HG02981 (cell line): Measurements from ENCODE around the gene LRFN4.

Source experiments
- ATAC-seq: cut with Tn5 transposase; IDR thresholded peaks from one replicate; pipeline ENCODE4 v1.9.1; 2021; ENCODE audit warnings: mild to moderate bottlenecking, moderate library complexity; ENCODE audit not compliant: unreplicated experiment

The LRFN4 gene

GRCh38 chr11:66870131-66870530 is 13.3 kb downstream of the LRFN4 start:
- ATAC-seq, result no peak

GRCh38 chr11:66870616-66871520 is 14.0 kb downstream of the LRFN4 start:
- no peak for ATAC-seq

GRCh38 chr11:66871521-66871901 is 14.6 kb downstream of the LRFN4 start:
- no peak for ATAC-seq

DNA sequence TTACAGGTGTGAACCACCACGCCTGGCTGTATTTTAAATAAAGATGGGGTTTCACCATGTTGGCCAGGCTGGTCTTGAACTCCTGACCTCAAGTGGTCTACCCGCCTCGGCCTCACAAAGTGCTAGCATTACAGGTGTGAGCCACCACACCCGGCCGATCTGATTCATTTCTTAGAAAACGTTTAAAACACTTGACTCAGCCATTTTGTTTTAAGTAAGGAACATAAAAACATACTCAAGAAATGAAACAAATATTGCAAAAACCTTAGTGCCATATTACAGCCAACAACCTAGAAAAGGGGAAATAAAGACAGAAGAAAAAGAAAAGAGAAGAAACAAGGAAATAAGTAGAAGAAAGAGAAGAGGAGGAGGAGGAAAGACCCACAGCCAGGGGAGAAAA is 17.4 kb downstream of the LRFN4 start:
- no peak for ATAC-seq

DNA sequence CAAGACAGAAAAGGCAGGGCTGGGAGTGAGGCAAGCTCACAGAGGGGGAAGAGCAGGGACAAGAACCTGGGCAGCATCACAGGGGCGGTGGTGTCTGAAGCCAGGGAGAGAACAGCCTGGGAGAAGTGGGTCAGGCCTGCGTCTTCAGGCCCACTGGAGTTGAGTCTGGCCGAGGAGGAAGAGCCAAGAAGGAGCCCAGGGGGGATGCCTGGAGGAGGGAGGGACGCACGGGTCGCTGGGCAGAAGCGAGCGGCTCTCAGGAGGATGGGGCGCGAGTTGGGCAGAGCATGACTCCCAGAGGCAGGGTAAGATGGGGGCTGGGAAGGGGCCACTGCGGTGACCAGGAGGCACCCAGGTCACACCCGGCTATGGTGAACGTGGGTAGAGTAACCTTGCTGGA is 18.5 kb downstream of the LRFN4 start:
- ATAC-seq, result no peak

- ATAC-seq, result no peak
Observed at GRCh38 chr11:66877588-66878385, 20.9 kb downstream of the LRFN4 start.

DNA sequence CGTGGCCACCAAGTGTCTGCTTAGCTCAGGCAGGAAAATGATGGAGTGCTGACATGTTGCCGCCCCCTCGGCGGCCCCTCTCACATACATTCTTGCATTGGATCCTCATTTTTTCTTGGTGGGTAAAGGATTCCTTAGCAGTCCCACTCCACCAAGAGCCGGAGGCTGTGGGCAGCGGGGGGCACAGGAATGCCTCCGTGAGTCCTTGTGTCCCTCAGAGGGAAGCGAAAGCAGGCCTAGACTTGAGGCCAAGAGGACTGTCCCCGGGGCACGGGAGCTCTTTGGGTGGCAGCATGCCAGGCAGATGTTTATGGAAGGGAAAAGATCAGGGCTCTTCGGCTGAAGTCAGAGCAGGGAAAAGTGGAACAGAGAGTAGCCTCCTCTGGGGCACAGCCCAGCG is 21.6 kb downstream of the LRFN4 start:
- no peak for ATAC-seq

- no peak for ATAC-seq
Observed at GRCh38 chr11:66879000-66879399, 22.1 kb downstream of the LRFN4 start.

- ATAC-seq, result no peak
Observed at GRCh38 chr11:66879583-66879982, 22.7 kb downstream of the LRFN4 start.

- ATAC-seq, result no peak
Observed at GRCh38 chr11:66879999-66880398, 23.1 kb downstream of the LRFN4 start.

DNA sequence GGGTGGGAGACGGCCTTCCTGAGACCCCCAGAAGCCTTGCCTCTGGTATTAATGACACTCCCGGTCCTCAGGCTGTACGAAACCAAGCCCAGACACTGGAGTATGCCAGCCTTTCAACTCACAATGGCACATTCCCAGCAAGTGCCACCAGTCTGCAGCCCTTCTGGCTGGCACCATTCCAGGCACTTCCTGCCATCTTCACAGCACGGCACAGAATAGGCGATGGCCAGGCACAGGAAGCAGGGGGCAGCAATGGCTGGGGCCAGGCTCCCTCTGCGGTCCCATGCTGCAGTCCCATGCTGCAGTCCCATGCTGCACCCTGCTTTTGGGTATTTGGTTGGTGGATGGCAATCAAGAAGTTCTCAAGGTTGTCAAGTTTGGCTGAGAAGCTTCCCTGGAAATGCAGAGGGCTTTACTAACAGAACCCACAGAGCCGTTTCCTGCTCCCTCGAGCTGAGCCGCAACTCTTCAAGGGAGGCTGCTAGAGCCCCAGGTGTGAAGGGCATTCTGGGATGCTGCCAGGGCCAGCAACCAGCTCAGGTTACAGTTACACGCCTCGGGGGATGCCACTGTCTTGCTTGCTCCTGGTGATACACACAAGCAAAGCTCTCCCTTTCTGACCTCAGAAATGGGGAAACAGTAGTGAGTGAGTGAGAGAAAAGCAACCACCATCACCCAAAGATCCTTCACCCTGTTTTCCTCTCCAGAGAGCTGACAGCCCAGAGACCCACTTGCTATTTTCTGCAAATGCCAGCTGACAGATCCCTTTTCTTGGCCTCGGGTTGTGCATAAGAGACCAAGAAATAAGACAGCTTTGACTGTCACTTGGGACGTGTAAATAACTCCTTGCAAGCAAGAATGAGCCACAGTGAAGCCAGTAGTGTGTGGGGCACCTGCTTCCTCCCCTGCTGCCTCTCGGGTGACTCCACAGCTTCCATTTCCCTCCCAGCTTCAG is 23.9 kb downstream of the LRFN4 start:
- no peak for ATAC-seq

- ATAC-seq, result no peak
Observed at GRCh38 chr11:66881451-66881835, 24.6 kb downstream of the LRFN4 start.

GRCh38 chr11:66881927-66882452 is 25.1 kb downstream of the LRFN4 start:
- ATAC-seq, result no peak

GRCh38 chr11:66882561-66883015 is 25.7 kb downstream of the LRFN4 start:
- no peak for ATAC-seq

DNA sequence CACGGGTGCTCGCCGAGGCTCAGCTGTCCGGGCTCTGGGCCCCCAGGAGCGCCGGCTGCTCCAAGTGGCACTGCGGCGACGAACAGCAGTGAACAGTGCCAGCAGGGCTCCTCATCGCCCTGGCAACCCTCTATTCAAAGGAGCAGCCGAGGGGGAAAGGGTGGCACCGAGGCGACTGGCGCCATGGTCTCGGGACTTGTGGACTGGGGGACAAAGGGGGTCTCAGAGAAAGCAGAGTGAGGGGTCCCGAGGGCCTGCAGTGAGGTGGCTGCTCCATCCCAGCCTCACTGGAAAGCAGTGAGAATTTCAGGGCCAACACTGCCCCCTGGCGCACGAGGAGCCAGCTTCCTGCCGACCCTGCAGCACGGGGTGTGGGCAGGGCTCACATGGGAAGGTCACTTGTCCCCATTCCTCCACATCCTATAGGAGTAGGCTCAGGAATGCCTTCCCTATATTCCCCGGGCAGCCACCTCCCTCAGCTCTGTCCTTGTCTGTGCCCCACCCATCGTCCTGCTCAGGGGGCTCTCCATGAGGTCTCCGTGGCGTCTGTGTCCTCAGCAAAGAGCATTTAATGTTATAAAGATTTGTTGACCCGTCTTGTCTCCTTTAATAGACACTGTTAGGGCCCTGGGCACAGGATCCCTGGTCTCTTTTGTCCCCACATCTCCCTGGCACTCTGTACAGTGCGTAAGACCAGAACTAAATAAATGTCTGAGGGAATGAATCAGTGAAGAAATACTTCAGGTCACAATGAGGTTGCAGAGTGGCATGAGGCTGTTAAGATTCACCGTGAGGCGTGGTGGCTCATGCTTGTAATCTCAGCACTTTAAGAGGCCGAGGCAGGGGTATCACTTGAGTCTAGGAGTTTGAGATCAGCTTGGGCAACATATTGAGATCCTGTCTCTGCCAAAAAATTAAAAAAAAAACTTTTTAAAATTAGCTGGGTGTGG is 26.4 kb downstream of the LRFN4 start:
- ATAC-seq, result no peak

DNA sequence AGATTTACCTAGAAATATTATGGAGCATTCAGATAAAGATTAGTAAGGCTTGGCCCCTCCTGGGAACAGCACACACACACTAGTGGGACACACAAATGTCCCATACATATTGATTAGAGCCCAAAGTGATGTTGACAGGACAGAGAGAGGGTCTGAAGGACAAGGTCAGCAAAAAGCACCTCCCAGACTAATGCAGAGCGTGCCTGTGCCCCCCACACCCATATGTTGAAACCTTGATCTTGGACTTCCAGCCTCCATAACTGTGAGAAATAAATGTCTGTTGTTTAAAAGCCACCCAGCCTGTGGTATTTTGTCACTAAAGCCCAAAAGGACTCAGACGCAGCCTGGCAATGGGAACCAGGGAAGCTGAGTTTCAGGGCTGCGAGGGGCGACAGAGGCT is 27.6 kb downstream of the LRFN4 start:
- no peak for ATAC-seq

- no peak for ATAC-seq
Observed at GRCh38 chr11:66885469-66885868, 28.6 kb downstream of the LRFN4 start.

GRCh38 chr11:66885950-66886440 is 29.1 kb downstream of the LRFN4 start:
- ATAC-seq, result no peak

DNA sequence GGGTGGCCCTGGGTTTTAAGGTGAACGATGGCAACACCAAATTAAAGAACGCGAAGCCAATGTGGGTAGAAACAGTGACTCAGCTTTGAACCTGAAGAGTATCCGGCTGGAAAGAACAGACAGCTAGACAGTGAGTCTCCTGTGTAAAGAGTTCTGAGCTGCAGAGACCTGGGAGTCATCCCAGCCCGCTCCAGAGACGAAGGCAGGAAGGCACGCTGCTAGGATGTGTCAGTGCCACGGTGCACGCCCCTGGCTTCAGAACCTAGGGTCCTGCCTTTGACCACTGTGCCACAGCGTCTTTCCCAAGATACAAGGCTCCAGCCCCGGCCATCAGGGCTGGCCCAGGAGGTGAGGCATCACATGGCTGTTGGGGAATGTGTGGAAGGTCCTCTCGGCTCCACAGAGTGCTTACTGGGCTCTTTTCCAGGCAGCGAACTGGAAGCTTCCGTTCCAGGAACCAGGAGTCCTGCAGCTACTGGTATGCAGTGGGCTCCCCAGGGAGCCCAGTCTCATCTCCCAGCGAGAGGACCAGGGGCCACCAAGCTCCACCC is 29.9 kb downstream of the LRFN4 start:
- ATAC-seq, result no peak
